HUES64 (cell line): ENCODE data around the gene LPAR2.
"Not testable (repeated sequence)": the region's sequence is repeated elsewhere in the genome, so short reads cannot be mapped to it uniquely, and the experiment has no call there.

Experiments
- H3K27ac ChIP-seq: 2 replicates; pipeline ENCODE4 v1.7.0; 2013; ENCODE audit warnings: low read depth, low read length, inconsistent platforms
- H3K27me3 ChIP-seq: 2 replicates; pipeline ENCODE4 v1.6.1; 2013; ENCODE audit warnings: mild to moderate bottlenecking, low read length; ENCODE audit not compliant: insufficient read depth
- H3K36me3 ChIP-seq: 2 replicates; pipeline ENCODE4 v1.6.1; 2013; ENCODE audit warnings: mild to moderate bottlenecking, low read length; ENCODE audit not compliant: insufficient read depth
- H3K4me1 ChIP-seq: 2 replicates; pipeline ENCODE4 v1.6.1; 2013; ENCODE audit warnings: mild to moderate bottlenecking, low read length, moderate library complexity; ENCODE audit not compliant: insufficient read depth
- H3K4me3 ChIP-seq: 2 replicates; pipeline ENCODE4 v1.5.1; 2013; ENCODE audit warnings: mild to moderate bottlenecking, low read length, moderate library complexity
- H3K9ac ChIP-seq: 2 replicates; pipeline ENCODE4 v1.6.1; 2013; ENCODE audit warnings: mild to moderate bottlenecking, low read depth, low read length
- H3K9me3 ChIP-seq: 2 replicates; pipeline ENCODE4 v1.6.1; 2013; ENCODE audit warnings: low read depth, low read length; ENCODE audit not compliant: insufficient read depth
- WGBS: fragments of 150-250, 120-280 bp; methylation state at CpG from one replicate; pipeline ENCODE4 v1.1.7; 2013; ENCODE audit warnings: missing lambda C conversion rate; 5-methylcytosine and 5-hydroxymethylcytosine counted together

Gene LPAR2

DNA sequence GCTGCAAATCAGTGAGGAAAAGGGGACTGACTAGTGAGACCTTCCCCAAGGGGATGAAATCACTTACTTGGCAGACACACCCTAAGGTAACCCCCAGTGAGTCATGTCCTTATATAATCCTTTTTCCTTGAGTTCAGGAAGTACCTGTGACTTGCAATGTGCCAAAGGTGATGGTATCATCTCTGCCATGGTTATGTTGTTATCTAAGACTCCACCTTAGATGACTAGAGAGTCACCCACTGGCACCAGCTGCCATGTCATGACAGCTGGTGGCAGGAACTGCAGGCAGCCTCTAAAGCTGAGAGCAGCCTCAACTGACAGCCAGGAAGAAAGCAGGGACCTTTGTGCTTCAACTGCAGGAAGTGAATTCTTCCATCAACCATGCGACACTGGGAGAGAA lies 22.0 kb downstream of the LPAR2 start:
- Histone ChIP-seq H3K27ac (no peak overlapping the region), H3K4me3 (no peak overlapping the region)

DNA sequence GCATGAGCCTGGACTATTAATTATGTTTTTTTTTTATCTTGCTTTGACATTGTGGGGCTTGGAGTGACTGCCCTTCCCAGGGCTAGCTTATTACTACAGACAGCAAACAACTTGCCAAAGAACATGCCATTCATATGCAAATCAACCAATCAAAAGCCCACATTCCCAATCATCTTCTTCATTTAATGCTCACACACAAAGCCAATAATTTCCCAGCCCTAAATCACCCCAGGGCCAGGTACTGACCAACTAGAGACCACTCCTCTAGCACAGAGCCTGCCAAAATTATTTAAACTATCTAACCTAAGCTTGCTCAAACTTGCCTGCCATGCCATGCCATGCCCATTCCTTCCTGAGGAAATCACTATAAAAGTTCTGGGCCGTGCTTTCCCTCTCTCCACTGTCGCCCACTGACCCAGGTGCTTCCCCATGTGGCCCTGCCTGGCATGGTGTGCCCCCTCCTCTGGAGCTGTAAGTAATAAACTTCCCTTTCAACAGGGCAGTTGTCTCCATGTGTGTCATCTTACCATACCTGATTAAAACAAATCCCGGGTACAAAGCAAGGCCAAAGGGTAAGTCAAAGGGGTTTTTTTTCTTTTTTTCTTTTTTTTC lies 25.2 kb downstream of the LPAR2 start:
- 0 out of 2 replicates have a peak, but pooled peaks cover 1% of the 10 kb centered on the region for H3K36me3 ChIP-seq
- H3K4me1 ChIP-seq = peaks cover 12% of the 10 kb centered on the region
- H3K9me3 ChIP-seq = no peaks in the 10 kb centered on the region
- no peaks in the 10 kb centered on the region for H3K27me3 ChIP-seq
- H3K27ac ChIP-seq = no peak overlapping the region; the same call in 1 of the 2 replicates
- H3K9ac ChIP-seq = no peak overlapping the region
- H3K4me3 ChIP-seq = no peak overlapping the region
- WGBS = 78% methylated on average over 2 of the region's 3 CpGs

More for the DNA sequence above, 22.0 kb downstream of the LPAR2 start:
- Histone ChIP-seq H3K9ac (no peak overlapping the region), H3K9me3 (no peaks in the 10 kb centered on the region), H3K4me1 (peaks cover 12% of the 10 kb centered on the region), H3K27me3 (no peaks in the 10 kb centered on the region), H3K36me3 (no peaks in the 10 kb centered on the region)
- 88% methylated on average over 1 of the region's 1 CpG for WGBS

DNA sequence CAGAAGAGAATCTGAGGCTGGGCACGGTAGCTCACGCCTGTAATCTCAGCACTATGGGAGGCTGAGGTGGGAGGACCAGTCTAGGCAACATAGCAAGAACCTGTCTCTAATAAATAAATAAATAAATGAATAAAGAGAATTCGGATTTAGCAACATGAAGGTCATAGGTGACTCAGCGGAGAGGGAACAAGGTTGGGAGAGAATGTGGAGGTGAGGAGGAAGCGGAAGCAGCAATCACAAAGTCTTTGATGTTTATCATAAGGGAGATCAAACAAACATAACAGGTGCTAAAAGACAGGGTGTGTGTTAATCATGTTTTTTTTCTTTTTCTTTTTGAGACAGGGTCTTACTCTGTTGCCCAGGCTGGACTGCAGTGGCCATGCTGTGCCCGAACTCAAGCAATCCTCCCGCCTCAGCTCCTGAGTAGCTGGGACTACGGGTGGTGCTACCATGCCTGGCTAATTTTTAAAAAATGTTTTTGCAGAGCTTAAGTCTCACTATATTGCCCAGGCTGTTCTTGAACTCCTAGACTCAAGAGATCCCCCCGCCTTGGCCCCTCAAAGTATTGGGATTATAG lies 25.8 kb downstream of the LPAR2 start:
- Histone ChIP-seq H3K9me3 (no peaks in the 10 kb centered on the region), H3K27me3 (no peaks in the 10 kb centered on the region), H3K36me3 (0 out of 2 replicates have a peak, but pooled peaks cover 3% of the 10 kb centered on the region), H3K4me3 (no peak overlapping the region), H3K9ac (no peak overlapping the region), H3K4me1 (peaks cover 12% of the 10 kb centered on the region), H3K27ac (no peak overlapping the region)
- 75% methylated on average over 9 of the region's 9 CpGs for WGBS

DNA sequence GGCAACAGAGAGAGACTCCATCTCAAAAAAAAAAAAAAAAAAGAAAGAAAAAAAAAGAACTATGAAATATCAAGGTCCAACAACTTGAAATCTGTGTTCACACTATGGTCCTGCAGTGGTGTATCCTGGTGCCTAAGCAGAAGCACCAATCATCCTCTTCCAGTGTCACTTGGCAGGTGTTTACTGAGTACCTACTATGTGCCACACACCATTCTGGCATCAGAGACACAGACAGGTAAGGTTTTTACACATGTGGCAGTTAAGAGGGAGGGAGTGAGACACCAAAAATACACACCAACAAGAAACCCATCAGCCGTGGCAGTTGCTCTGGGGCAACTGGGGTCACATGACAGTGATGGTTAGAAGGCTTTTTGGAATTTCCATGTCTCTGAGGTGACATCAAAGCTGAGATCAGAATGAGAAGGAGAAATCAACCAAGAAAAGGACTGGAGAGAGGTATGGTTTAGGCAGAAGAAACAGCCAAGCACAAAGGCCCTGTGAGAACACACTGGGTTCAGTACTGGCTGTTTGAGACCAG lies 27.2 kb downstream of the LPAR2 start:
- Histone ChIP-seq H3K27ac (no peak overlapping the region), H3K4me3 (no peak overlapping the region), H3K4me1 (peaks cover 12% of the 10 kb centered on the region), H3K9me3 (no peaks in the 10 kb centered on the region), H3K9ac (no peak overlapping the region), H3K36me3 (0 out of 2 replicates have a peak, but pooled peaks cover 3% of the 10 kb centered on the region), H3K27me3 (no peaks in the 10 kb centered on the region)
- WGBS = 92% methylated on average over 1 of the region's 1 CpG

DNA sequence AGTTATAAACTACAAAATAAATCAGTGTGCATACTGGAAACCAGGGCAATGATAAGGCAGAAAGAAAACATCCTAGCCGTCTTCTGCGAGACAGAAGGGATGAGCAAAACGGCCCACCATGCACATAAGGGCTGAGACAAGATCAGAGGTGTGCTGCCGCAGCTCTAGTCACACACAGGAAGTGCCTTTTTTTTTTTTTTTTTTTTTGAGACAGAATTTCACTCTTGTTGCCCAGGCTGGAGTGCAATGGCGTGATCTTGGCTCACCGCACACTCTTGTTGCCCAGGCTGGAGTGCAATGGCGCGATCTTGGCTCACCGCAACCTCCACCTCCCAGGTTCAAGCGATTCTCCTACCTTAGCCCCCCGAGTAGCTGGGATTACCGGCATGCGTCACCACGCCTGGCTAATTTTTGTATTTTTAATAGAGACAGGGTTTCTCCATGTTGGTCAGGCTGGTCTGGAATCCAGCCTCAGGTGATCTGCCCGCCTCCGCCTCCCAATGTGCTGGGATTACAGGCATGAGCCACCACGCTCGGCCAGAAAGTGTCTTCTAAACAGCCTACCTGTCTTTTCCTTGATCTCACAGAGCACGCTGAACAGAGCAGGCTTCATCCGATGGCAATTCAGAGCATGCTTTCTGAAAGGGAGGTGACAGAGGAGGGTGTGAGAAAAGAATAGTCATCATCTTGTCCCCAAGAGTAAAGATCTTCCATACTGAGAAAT lies 29.1 kb downstream of the LPAR2 start:
- H3K9me3 ChIP-seq, H3K36me3 ChIP-seq, H3K27ac ChIP-seq, H3K27me3 ChIP-seq, H3K9ac ChIP-seq, H3K4me3 ChIP-seq: not testable (repeated sequence)
- 96% methylated on average over 20 of the region's 20 CpGs for WGBS
- H3K4me1 ChIP-seq = peaks cover 12% of the 10 kb centered on the region

DNA sequence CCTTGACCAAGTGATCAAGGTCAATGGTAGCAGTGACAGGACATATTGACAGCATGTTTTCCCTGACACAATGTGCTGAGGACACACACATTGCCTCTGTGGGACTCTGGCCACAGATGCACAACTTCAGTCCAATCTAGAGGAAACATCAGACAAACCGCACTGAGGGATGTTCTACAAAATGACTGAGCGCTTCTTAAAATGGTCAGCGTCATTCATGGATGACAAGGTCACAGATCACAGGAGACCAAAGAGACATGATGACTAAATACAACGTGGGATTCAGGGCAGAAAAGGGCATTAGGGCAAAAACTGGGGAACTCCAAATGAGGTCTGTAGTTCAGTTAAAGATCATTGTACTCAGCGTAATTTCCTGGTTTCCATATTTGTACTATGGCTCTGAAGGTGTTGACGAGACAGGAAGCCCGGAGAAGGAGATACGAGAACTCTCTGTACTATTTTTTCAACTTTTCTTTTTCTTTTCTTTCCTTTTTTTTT lies 30.2 kb downstream of the LPAR2 start:
- Histone ChIP-seq H3K9me3 (no peaks in the 10 kb centered on the region), H3K9ac (no peak overlapping the region), H3K27me3 (no peaks in the 10 kb centered on the region), H3K36me3 (0 out of 2 replicates have a peak, but pooled peaks cover 3% of the 10 kb centered on the region), H3K4me1 (peaks cover 9% of the 10 kb centered on the region), H3K27ac (no peak overlapping the region), H3K4me3 (no peak overlapping the region)
- 91% methylated on average over 8 of the region's 8 CpGs for WGBS

DNA sequence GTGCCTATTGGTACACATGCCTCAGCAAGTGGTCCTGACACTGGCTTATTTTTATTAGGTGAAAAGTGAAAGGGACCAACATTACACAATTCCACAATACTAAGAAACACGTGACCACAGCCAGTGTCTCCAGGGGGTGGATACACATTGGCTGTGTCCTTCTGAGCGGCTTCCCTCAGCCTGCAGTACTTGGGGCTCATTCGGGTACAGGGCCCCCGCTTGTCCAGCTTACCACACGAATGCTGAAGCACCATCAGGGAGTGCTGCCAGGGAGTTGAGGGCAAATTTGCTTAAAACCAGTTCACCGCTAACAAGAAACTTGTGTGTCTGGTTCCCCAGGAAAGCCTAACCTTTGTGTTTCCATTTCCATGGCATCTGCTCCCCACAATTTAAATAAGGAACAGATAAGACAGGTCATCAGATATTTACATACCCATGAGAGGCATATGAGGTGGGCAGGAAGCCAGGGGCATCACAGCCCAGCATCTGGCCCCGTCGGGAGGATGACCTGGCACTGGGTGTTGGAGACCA lies 32.8 kb downstream of the LPAR2 start:
- H3K27ac ChIP-seq = no peak overlapping the region
- H3K27me3 ChIP-seq = no peaks in the 10 kb centered on the region

DNA sequence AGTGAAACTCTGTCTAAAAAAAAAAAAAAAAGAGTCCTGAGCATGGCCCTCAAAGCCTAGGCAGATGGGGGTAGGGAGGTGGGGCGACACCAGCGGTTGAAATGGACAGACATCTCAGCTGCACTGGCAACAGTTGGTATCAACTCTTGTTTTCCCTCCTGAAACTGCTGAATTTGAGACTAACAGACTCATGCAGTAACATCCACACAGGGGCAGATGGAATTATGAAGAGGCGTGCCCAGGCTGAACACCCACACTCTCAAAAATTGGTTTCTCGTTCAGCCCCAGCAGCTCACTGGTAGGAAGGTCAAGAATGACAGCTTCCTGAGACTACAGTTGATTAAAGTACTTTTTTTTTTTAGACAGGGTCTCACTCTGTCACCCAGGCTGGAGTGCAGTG lies 33.6 kb downstream of the LPAR2 start:
- H3K9ac ChIP-seq = no peak overlapping the region
- H3K27ac ChIP-seq = no peak overlapping the region
- H3K9me3 ChIP-seq = no peaks in the 10 kb centered on the region
- 0 out of 2 replicates have a peak, but pooled peaks cover 3% of the 10 kb centered on the region for H3K36me3 ChIP-seq
- peaks cover 12% of the 10 kb centered on the region for H3K4me1 ChIP-seq
- H3K27me3 ChIP-seq = no peaks in the 10 kb centered on the region
- no peak overlapping the region for H3K4me3 ChIP-seq
- WGBS = 97% methylated on average over 4 of the region's 4 CpGs

More for the DNA sequence above, 32.8 kb downstream of the LPAR2 start:
- 0 out of 2 replicates have a peak, but pooled peaks cover 3% of the 10 kb centered on the region for H3K36me3 ChIP-seq
- WGBS = 89% methylated on average over 8 of the region's 8 CpGs
- H3K4me1 ChIP-seq = peaks cover 12% of the 10 kb centered on the region
- H3K9ac ChIP-seq = no peak overlapping the region
- H3K4me3 ChIP-seq = no peak overlapping the region
- no peaks in the 10 kb centered on the region for H3K9me3 ChIP-seq

DNA sequence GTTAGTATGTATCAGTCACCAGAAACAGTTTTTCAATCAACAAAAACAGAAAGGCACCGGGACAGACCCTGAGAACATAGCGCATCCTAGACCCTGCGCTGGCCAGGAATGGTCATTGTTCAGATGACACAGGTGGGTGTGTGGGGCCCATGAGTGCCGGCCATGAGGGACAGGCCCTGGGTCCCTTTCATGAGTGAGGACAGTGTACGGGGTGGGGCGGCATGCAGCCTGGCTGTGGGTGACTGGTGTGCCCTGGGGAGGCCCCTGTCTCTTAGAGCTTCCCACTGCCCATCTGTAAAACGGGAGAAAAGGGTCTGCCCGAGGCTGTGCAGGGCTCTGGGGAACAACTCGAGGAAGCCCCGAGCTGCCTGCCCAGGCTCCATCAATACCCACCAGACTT lies 35.3 kb downstream of the LPAR2 start:
- Histone ChIP-seq H3K9me3 (no peaks in the 10 kb centered on the region), H3K4me3 (no peak overlapping the region), H3K4me1 (peaks cover 12% of the 10 kb centered on the region), H3K27me3 (no peaks in the 10 kb centered on the region), H3K36me3 (0 out of 2 replicates have a peak, but pooled peaks cover under 1% of the 10 kb centered on the region), H3K9ac (no peak overlapping the region), H3K27ac (no peak overlapping the region)
- WGBS = 97% methylated on average over 10 of the region's 10 CpGs

DNA sequence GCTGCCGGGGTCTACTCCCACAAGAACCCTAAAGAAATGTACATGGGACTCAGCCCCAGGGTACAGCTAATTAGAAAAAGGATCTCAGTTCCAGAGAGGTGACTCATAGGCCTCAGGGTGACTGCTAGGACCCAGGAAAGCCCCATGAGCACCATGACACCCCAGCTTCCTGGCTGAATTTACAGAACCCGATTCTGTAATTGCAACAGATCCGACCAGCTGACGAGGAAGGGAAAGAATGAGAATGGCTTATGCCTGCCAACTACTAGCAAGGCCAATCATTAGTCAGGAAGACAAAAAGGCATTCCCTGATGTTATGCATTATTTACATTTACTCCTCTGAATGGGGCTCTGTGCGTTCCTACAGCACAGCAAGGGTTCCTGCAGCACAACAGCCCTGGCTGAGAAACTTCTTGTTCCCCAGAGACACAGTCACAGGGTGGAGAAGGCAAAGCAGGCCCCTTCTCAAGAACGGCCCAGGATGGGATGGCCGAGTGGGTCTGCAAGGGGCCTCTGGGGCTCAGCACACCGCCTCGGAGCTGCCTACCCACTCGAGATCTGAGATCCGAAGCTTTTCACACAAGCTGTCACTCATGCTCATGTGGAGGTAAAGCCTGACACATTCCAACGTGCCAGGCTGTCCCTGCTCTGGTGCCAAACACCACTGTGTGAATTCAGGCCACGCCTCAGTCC lies 36.7 kb downstream of the LPAR2 start:
- Histone ChIP-seq H3K9ac (no peak overlapping the region), H3K27ac (peak overlapping the region; percentile 70; the same call in 1 of the 2 replicates), H3K27me3 (no peaks in the 10 kb centered on the region), H3K9me3 (no peaks in the 10 kb centered on the region), H3K4me1 (peaks cover 12% of the 10 kb centered on the region), H3K36me3 (no peaks in the 10 kb centered on the region), H3K4me3 (0 out of 2 replicates have a peak overlapping the region, but pooled peaks have one; percentile 0)
- 53% methylated on average over 12 of the region's 13 CpGs for WGBS
